Memory B cell (primary cell): ENCODE data around the gene NLGN3.
A peak's percentile ranks its signal among the peaks of the same experiment; 100 is the strongest.

Source experiments
- ATAC-seq: fragments of 150-1000 bp; cut with Tn5 transposase; 2 replicates; pipeline ENCODE4 v1.10.0; 2021; ENCODE audit warnings: low read depth, mild to moderate bottlenecking, moderate library complexity
- DNase-seq, 2 donors: peaks; one replicate each; pipeline ENCODE4 v3.0.0; 2022; ENCODE audit warnings: low spot score in 2 of 2
- H3K27ac Mint-ChIP-seq: one replicate; pipeline ENCODE4 v1.8.0; 2022; ENCODE audit warnings: mild to moderate bottlenecking, moderate library complexity, mixed read lengths
- H3K27me3 Mint-ChIP-seq: one replicate; pipeline ENCODE4 v1.8.0; 2022; ENCODE audit warnings: mixed read lengths
- H3K36me3 Mint-ChIP-seq: one replicate; pipeline ENCODE4 v1.8.0; 2022; ENCODE audit warnings: mild to moderate bottlenecking, mixed read lengths
- H3K4me1 Mint-ChIP-seq: one replicate; pipeline ENCODE4 v1.8.0; 2022; ENCODE audit warnings: mixed read lengths
- H3K4me3 Mint-ChIP-seq: one replicate; pipeline ENCODE4 v1.8.0; 2022; ENCODE audit warnings: mild to moderate bottlenecking, moderate library complexity, mixed read lengths
- H3K9me3 Mint-ChIP-seq: one replicate; pipeline ENCODE4 v1.8.0; 2022; ENCODE audit warnings: mixed read lengths

NLGN3 gene

DNA sequence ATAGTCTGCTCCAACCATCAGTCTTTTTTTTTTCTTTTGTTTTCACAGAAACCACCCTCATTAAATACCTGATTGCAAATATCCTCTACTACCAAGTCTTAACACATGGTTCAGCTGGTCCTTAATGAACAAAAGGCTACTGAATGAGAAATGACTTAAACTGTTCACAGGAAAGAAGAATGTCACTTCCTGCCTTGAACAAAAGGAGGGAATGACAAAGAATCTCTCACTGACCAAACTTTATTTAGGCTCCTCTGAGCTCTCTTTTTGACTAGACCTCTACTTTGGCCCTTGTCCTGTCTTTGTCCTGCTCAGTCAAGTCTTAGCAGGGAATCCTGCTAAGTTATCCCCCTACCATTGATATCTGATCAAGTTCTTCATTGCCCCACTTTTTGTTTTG lies 46.6 kb downstream of the NLGN3 start:
- peak overlapping the region; percentile 32 for H3K27ac Mint-ChIP-seq
- no peak overlapping the region for H3K4me3 Mint-ChIP-seq
- H3K36me3 Mint-ChIP-seq, result peaks cover 6% of the 10 kb centered on the region

DNA sequence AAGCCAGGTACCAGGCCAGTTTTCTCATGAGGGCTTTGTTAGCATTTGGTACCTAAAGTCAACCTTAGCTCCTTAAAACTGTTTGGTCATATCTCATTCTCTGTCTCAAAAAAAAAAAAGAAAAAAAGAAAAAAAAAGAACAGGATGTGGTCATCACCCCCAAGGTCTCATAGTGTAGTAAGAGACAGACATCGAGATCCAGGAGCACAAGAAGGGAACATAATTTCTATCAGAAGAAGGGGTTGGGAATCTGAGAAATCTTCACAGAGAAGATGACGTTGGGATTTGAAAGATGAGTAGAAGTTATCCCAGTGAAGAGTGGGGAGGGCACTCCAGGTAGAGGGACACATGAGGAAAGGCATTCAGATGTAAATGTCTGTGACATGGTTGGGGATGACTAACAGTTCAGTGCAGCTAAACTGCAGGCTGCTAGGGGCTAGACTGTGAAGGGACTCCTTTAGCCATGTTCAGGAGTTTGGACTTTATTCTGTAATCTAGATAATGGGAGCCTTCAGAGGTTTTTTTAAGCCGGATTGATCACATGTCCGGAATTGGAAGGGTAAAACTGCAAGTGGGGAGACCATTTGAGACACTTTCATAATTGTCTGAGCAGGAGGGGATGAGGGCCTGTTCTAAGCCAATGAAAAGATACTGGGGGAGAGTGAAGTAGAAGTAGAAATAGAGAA lies 51.5 kb downstream of the NLGN3 start:
- H3K4me3 Mint-ChIP-seq, result peak overlapping the region; percentile 89
- H3K27ac Mint-ChIP-seq, result peak overlapping the region; percentile 86
- ATAC-seq, result peak; percentile 24

More for the DNA sequence above, 46.6 kb downstream of the NLGN3 start:
- ATAC-seq (no peak), DNase-seq (no peak)
- H3K4me1 Mint-ChIP-seq, result peaks cover 19% of the 10 kb centered on the region
- no peaks in the 10 kb centered on the region for H3K9me3 Mint-ChIP-seq
- H3K27me3 Mint-ChIP-seq, result no peaks in the 10 kb centered on the region

DNA sequence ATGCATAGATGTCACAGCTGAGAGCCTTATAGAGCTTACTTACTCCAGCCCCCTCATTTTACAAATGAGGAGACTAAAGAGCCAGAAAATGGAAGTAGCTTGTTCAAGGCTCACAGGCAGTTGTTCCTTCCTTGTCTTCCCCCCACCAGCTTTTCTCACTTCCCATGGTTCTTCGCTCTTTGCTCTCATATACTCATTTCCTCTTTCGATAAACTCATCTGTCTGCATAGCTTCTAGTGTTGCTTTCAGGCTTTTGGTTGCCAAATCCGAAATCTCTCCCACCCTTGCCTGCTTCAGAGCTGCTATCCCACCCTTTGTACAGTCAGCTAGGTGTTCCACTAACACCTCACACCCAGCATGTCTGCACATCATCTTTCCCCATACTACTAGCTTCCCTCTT lies 53.4 kb downstream of the NLGN3 start:
- H3K36me3 Mint-ChIP-seq, result no peaks in the 10 kb centered on the region
- peak overlapping the region; percentile 78 for H3K4me3 Mint-ChIP-seq
- ATAC-seq, result peak; percentile 94
- H3K27me3 Mint-ChIP-seq, result no peaks in the 10 kb centered on the region
- no peaks in the 10 kb centered on the region for H3K9me3 Mint-ChIP-seq
- DNase-seq, result peak; percentile 13 to 23
- peaks cover 14% of the 10 kb centered on the region for H3K4me1 Mint-ChIP-seq
- H3K27ac Mint-ChIP-seq, result peak overlapping the region; percentile 40

More for the DNA sequence above, 51.5 kb downstream of the NLGN3 start:
- no peak for DNase-seq
- no peaks in the 10 kb centered on the region for H3K9me3 Mint-ChIP-seq
- H3K36me3 Mint-ChIP-seq, result peaks cover 4% of the 10 kb centered on the region
- no peaks in the 10 kb centered on the region for H3K27me3 Mint-ChIP-seq
- peaks cover 21% of the 10 kb centered on the region for H3K4me1 Mint-ChIP-seq

DNA sequence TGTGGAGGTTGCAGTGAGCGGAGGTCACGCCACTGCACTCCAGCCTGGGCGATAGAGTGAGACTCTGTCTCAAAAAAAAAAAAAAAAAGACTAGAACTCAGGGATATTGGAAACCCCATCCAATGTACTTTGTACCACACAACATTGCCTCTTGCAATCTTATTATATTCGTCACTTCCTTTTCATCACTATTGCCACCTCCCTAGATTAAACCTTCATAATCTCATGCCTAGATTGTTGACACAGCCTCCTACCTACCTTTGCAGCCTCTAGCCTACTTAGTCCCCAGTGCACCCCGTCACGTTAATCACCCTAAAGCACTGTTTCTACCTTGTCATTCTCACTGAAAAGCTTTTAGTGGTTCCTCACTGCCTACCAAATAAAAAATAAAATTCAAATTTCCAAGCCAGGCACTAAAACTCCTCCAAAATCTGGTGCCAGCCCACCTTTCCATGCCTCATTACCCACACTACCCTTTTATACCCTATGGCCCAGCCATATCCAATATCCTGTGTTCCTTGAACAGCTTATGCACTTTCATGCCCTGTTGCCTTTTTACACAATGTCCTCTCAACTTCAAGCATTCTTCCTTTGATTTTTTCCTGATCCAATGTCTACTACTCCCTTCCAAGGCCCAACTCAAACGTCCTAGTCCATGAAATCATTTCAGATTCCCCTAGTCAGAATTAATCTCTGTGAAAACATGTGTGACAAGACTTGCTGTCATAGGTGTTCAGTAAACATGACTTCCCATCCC lies 54.8 kb downstream of the NLGN3 start:
- DNase-seq (no peak), ATAC-seq (no peak)
- Mint-ChIP-seq H3K27me3 (no peaks in the 10 kb centered on the region), H3K27ac (peak overlapping the region; percentile 53), H3K4me3 (peak overlapping the region; percentile 4), H3K9me3 (no peaks in the 10 kb centered on the region), H3K4me1 (peaks cover 14% of the 10 kb centered on the region), H3K36me3 (no peaks in the 10 kb centered on the region)

DNA sequence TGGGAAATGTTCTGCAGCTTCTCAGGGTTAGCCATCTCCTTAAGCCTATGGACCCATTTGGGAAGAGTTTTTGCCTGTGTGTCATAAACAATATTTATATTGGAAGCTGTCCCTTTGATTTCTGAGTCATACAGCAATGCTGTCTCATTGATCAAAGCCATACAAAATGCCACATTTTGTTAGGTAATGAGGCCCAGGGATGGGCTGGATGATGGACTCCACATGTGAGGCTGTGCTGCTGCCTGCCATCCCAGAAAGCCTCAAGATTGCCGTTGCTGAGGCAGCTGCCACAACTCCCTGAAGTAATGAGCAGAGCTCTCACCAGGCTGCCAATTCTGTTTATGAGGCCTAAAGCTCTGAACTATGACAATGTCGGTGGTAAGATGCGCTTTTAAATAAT lies 66.2 kb downstream of the NLGN3 start:
- Mint-ChIP-seq H3K4me3 (no peak overlapping the region), H3K27ac (no peak overlapping the region), H3K27me3 (peaks cover 4% of the 10 kb centered on the region), H3K4me1 (no peaks in the 10 kb centered on the region), H3K36me3 (no peaks in the 10 kb centered on the region), H3K9me3 (no peaks in the 10 kb centered on the region)
- ATAC-seq (no peak), DNase-seq (no peak)

DNA sequence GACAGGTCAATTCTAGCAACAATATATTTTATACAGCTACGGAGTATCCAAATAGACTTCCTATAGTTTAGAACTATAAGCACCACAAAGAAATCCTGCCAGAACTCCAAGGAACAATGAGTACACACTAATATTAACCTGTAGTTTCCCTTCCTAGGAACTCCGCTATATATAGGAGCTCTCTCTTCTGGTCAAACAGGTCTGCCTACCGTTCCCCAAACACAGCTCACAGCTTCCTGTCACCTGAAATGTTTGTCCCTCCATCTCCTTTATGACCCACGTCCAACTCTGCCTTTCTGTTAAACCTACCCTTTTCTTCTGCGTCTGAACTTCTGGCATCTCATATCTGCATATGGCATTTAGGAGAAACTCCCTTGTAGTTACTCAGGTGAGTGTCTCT lies 67.9 kb downstream of the NLGN3 start:
- Mint-ChIP-seq H3K36me3 (no peaks in the 10 kb centered on the region), H3K9me3 (no peaks in the 10 kb centered on the region), H3K27ac (no peak overlapping the region), H3K4me3 (no peak overlapping the region), H3K4me1 (peaks cover 4% of the 10 kb centered on the region), H3K27me3 (peaks cover 6% of the 10 kb centered on the region)
- DNase-seq, result no peak
- no peak for ATAC-seq

DNA sequence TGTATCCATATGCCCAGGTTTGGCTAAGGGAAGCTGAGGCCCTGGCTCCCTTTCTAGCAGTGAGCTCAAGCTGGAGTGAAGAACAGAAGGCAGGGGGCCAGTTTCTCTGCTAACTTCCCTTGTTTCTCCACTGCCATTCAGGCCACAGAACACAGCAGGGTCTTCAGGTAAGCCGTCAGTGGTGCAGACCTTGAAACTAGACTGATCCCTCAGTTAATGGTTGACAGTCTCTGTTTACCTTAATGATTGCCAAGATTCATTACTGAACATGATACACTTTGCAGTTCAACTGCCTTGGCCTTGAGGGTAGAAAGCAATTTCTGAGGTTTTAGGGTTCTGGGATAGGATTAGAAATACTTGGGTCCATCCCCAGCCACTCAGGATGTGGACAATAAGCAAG lies 69.5 kb downstream of the NLGN3 start:
- Mint-ChIP-seq H3K4me1 (peaks cover 4% of the 10 kb centered on the region), H3K27me3 (peaks cover 6% of the 10 kb centered on the region), H3K36me3 (no peaks in the 10 kb centered on the region), H3K9me3 (no peaks in the 10 kb centered on the region), H3K4me3 (no peak overlapping the region), H3K27ac (no peak overlapping the region)
- DNase-seq, result no peak
- no peak for ATAC-seq

DNA sequence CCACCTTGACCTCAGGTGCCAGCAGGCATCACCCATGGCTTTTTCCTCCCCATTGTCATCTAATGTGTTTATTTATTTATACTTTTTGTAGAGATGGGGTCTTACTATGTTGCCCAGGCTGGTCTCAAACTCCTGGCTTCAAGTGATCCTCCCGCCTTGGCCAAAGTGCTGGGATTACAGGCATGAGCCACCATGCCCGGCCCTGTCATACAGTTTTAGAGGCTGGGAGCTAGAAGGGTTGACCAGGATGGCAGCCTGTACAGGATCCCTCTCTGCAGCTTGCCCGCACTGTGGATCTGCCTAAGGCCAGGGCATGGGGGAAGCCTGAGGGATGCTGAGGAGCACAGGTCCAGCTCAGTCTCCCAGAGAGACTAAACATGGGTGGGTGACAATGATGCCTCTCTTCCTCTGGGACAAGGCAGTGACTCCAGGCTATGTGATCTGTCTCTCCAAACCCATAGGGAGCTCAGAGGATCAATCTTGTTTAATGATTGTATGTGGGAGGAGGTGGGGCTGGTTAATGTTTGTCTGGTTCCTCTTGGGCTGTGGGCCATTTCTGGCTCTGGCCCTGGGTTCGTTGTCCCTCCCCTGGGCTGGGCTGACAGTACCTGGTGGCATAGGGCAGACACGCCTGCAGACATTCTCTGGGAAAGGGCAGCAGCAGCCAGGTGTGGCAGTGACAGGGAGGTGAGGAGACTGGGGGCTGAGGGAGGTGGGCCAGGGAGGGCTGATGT lies 70.1 kb downstream of the NLGN3 start:
- Mint-ChIP-seq H3K36me3 (no peaks in the 10 kb centered on the region), H3K4me3 (no peak overlapping the region), H3K27me3 (peaks cover 6% of the 10 kb centered on the region), H3K4me1 (peaks cover 4% of the 10 kb centered on the region), H3K9me3 (no peaks in the 10 kb centered on the region), H3K27ac (no peak overlapping the region)
- ATAC-seq, result no peak
- DNase-seq, result no peak

DNA sequence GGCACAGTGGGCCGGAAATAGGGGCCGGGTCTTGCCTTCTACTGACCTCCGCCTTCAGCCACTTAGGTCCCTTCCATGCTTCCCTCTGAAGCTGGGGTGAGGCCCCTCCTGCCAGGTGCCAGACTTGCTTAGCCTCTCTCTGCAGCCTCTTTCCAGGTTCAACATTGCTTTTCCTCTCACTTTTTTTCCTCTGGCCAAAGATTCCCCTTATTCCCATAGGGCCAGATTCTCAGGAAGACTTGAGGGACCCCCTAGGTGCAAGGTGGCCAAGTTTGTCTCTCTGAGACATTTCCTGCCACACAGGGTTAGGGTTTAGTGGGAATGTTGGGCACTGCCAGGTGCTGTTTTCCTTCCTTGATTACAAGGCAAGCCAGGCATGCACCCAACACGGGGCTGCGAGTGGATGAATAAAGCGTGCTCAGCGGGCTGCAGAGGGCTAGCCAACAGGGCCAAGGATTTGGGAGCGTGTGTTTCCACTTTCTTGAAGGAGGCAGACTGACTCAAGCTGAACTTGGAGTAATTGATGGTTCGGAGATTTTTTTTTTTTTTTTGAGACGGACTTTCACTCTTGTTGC lies 70.8 kb downstream of the NLGN3 start:
- H3K27ac Mint-ChIP-seq, result no peak overlapping the region
- peaks cover 4% of the 10 kb centered on the region for H3K4me1 Mint-ChIP-seq
- H3K9me3 Mint-ChIP-seq, result no peaks in the 10 kb centered on the region
- H3K27me3 Mint-ChIP-seq, result peaks cover 6% of the 10 kb centered on the region
- no peak for DNase-seq
- no peak for ATAC-seq
- no peaks in the 10 kb centered on the region for H3K36me3 Mint-ChIP-seq
- H3K4me3 Mint-ChIP-seq, result no peak overlapping the region

DNA sequence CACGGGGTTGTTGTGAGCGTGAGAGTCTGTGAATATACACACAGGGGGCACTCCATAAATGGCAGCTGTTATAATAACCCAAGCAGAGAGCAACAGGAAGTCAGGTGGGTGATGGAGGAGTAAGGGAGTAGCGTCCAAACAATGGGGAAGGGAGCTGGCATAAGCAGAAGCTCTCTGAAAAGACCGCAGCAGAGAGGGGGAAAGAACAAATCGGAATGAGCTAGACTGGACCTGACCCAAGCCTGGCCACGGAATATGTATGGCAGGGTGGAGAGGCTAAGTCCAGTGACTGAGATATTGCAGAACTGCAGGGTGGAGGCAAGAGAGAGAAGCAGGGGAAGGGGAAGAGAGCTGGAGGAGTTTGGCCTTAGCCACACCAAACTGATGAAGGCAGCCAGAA lies 71.8 kb downstream of the NLGN3 start:
- Mint-ChIP-seq H3K4me1 (peaks cover 4% of the 10 kb centered on the region), H3K9me3 (no peaks in the 10 kb centered on the region), H3K4me3 (no peak overlapping the region), H3K27me3 (peaks cover 6% of the 10 kb centered on the region), H3K36me3 (no peaks in the 10 kb centered on the region), H3K27ac (no peak overlapping the region)
- DNase-seq (no peak), ATAC-seq (no peak)

DNA sequence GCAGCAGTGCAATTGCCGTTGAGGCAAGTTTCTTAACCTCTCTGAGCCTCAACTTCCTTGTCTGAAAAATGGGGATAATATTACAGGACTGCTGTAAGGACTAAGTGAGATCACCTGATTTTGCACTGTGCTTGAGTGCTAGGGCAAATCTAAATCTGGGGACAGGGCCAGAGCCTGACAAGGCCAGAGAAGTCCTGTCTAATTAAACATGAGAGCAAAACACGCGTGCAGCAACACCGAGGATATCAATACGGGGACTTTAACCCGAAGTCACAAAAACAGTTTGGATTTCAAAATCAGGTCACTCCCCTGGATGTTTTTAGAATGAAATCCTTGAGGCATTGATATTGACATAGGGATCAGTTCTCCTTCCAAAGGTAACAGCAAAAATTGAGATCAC lies 72.7 kb downstream of the NLGN3 start:
- ATAC-seq, result no peak
- H3K27ac Mint-ChIP-seq, result no peak overlapping the region

More for the DNA sequence above, 72.7 kb downstream of the NLGN3 start:
- H3K4me1 Mint-ChIP-seq, result peaks cover 4% of the 10 kb centered on the region
- no peaks in the 10 kb centered on the region for H3K9me3 Mint-ChIP-seq
- DNase-seq, result no peak
- no peak overlapping the region for H3K4me3 Mint-ChIP-seq
- H3K27me3 Mint-ChIP-seq, result peaks cover 5% of the 10 kb centered on the region
- no peaks in the 10 kb centered on the region for H3K36me3 Mint-ChIP-seq
